Nephron (organoid): ENCODE data around the gene RPP40.

Experiments used
- H3K27ac Mint-ChIP-seq, 3 experiments: 2 replicates each; pipeline ENCODE4 v1.8.0; 2020; ENCODE audit warnings: mixed read lengths in 3 of 3, mild to moderate bottlenecking in 2 of 3, moderate library complexity in 1 of 3
- H3K27me3 Mint-ChIP-seq: 2 replicates; pipeline ENCODE4 v1.8.0; 2021; ENCODE audit warnings: low read depth, mild to moderate bottlenecking, moderate library complexity, mixed read lengths
- H3K36me3 Mint-ChIP-seq: 2 replicates; pipeline ENCODE4 v1.8.0; 2020; ENCODE audit warnings: low read depth, mixed read lengths
- H3K4me1 Mint-ChIP-seq: 2 replicates; pipeline ENCODE4 v1.8.0; 2020; ENCODE audit warnings: mixed read lengths
- H3K4me3 Mint-ChIP-seq, 3 experiments: 2 replicates each; pipeline ENCODE4 v1.8.0; 2020; ENCODE audit warnings: mild to moderate bottlenecking in 3 of 3, mixed read lengths in 3 of 3, moderate library complexity in 2 of 3
- H3K9me3 Mint-ChIP-seq: 2 replicates; pipeline ENCODE4 v1.8.0; 2020; ENCODE audit warnings: mixed read lengths
- CTCF ChIP-seq, 3 experiments: fragments of 200-600 bp; sonication (generic); IDR thresholded peaks; one replicate each; pipeline ENCODE4 v1.5.0; 2021; ENCODE audit warnings: antibody characterized with exemption in 3 of 3; ENCODE audit not compliant: unreplicated experiment in 3 of 3

The RPP40 gene

GRCh38 chr6:4948781-4949450 is 54.9 kb downstream of the RPP40 start:
- Mint-ChIP-seq H3K36me3 (peaks cover 77% of the 10 kb centered on the region), H3K27me3 (no peaks in the 10 kb centered on the region), H3K27ac (no peak overlapping the region), H3K9me3 (no peaks in the 10 kb centered on the region), H3K4me1 (peaks cover 1% of the 10 kb centered on the region), H3K4me3 (no peak overlapping the region)
- TF ChIP-seq CTCF (IDR thresholded peaks at IDR 0.05; ENCODE audit: unreplicated experiment in 3 of 3), result no peak

GRCh38 chr6:4947716-4948115 is 56.1 kb downstream of the RPP40 start:
- H3K4me3 Mint-ChIP-seq, result no peak overlapping the region
- no peaks in the 10 kb centered on the region for H3K9me3 Mint-ChIP-seq
- H3K36me3 Mint-ChIP-seq, result peaks cover 73% of the 10 kb centered on the region
- peaks cover 9% of the 10 kb centered on the region for H3K4me1 Mint-ChIP-seq
- no peak overlapping the region for H3K27ac Mint-ChIP-seq
- H3K27me3 Mint-ChIP-seq, result no peaks in the 10 kb centered on the region
- no peak for TF ChIP-seq CTCF (IDR thresholded peaks at IDR 0.05; ENCODE audit: unreplicated experiment in 3 of 3)

- Mint-ChIP-seq H3K36me3 (peaks cover 61% of the 10 kb centered on the region), H3K27ac (no peak overlapping the region), H3K4me3 (no peak overlapping the region), H3K4me1 (peaks cover 21% of the 10 kb centered on the region), H3K9me3 (no peaks in the 10 kb centered on the region), H3K27me3 (no peaks in the 10 kb centered on the region)
- no peak for TF ChIP-seq CTCF (IDR thresholded peaks at IDR 0.05; ENCODE audit: unreplicated experiment in 3 of 3)
Measured at GRCh38 chr6:4946521-4946920, 57.3 kb downstream of the RPP40 start.
